IMR-90 (cell line): ENCODE measurements around the gene ESAM. TPM values are rescaled to one million over a fixed set of nuclear protein-coding genes. Genes with fewer than 3 reads are reported as not detected.

ENCODE experiments used
- ATAC-seq: fragments of 200-7000 bp; cut with Tn5 transposase; 2 replicates; pipeline ENCODE4 v1.9.1; 2020; ENCODE audit warnings: low read depth, mild to moderate bottlenecking, moderate library complexity
- BruUV-seq: library from RNA; stranded (reverse); fragments of 400-500 nt; replicated peaks from 2 replicates; lab custom pipeline; 2021; lab: Mats Ljungman, UMichigan
- CTCF ChIA-PET: fragments of 300-600 bp; formaldehyde crosslinking; extraction: SDS; loops from one replicate; lab custom pipeline; 2021; ENCODE audit warnings: antibody characterized with exemption; lab: Yijun Ruan, JAX
- POLR2A ChIA-PET: fragments of 300-600 bp; sonication (Branson Sonifier 250); formaldehyde crosslinking; loops from one replicate; lab custom pipeline; 2022; ENCODE audit warnings: antibody characterized with exemption; ENCODE audit not compliant: unreplicated experiment; lab: Charles Lee
- DNase-seq: peaks from one replicate; pipeline ENCODE4 v3.0.0; 2013
- H2AFZ ChIP-seq: replicated peaks from 2 replicates; pipeline ENCODE3; 2013; ENCODE audit warnings: low read length, mild to moderate bottlenecking; ENCODE audit not compliant: poor library complexity
- H2AK5ac ChIP-seq: 2 replicates; pipeline ENCODE4 v1.6.1; 2013; ENCODE audit warnings: low read depth, low read length, inconsistent platforms
- H2AK9ac ChIP-seq: replicated peaks from 2 replicates; pipeline ENCODE3; 2013; ENCODE audit warnings: mild to moderate bottlenecking, low read depth, low read length, moderate library complexity; ENCODE audit not compliant: poor library complexity
- H2BK120ac ChIP-seq: 2 replicates; pipeline ENCODE4 v1.6.1; 2013; ENCODE audit warnings: low read depth, low read length, inconsistent platforms
- H2BK15ac ChIP-seq: 3 replicates; pipeline ENCODE4 v1.6.1; 2013; ENCODE audit warnings: low read depth, low read length, inconsistent platforms
- H2BK20ac ChIP-seq: 2 replicates; pipeline ENCODE4 v1.6.1; 2013; ENCODE audit warnings: low read depth, mild to moderate bottlenecking, inconsistent platforms, low read length, moderate library complexity
- H2BK5ac ChIP-seq: 2 replicates; pipeline ENCODE4 v1.6.1; 2013; ENCODE audit warnings: mild to moderate bottlenecking, low read depth, low read length, inconsistent platforms; ENCODE audit not compliant: poor library complexity, severe bottlenecking
- H3K14ac ChIP-seq: replicated peaks from 2 replicates; pipeline ENCODE4 v1.6.1; 2013; ENCODE audit warnings: low read depth, low read length, inconsistent platforms
- H3K18ac ChIP-seq: 2 replicates; pipeline ENCODE4 v1.6.1; 2013; ENCODE audit warnings: low read depth, low read length, control low read depth
- H3K23ac ChIP-seq: 2 replicates; pipeline ENCODE4 v1.6.1; 2013; ENCODE audit warnings: low read depth, low read length, inconsistent platforms
- H3K27ac ChIP-seq: 2 replicates; pipeline ENCODE4 v1.5.1; 2013; ENCODE audit warnings: mild to moderate bottlenecking, control low read depth, low read length; ENCODE audit not compliant: insufficient read depth
- H3K27me3 ChIP-seq: 2 replicates; pipeline ENCODE4 v1.6.1; 2013; ENCODE audit warnings: low read length; ENCODE audit not compliant: control insufficient read depth, insufficient read depth
- H3K36me3 ChIP-seq: 2 replicates; pipeline ENCODE4 v1.6.1; 2013; ENCODE audit warnings: low read length, mixed read lengths; ENCODE audit not compliant: control insufficient read depth, insufficient read depth
- H3K4ac ChIP-seq: 2 replicates; pipeline ENCODE4 v1.6.1; 2013; ENCODE audit warnings: low read depth, low read length, inconsistent platforms
- H3K4me1 ChIP-seq: 2 replicates; pipeline ENCODE4 v1.6.1; 2013; ENCODE audit warnings: low read length, mixed read lengths; ENCODE audit not compliant: control insufficient read depth, insufficient read depth
- H3K4me2 ChIP-seq: 2 replicates; pipeline ENCODE4 v1.6.1; 2013; ENCODE audit warnings: low read depth, mild to moderate bottlenecking, control low read depth, low read length, moderate library complexity
- H3K4me3 ChIP-seq: 2 replicates; pipeline ENCODE4 v1.5.1; 2013; ENCODE audit warnings: low read depth, mild to moderate bottlenecking, control low read depth, low read length, moderate library complexity; ENCODE audit not compliant: insufficient read depth
- H3K56ac ChIP-seq: 2 replicates; pipeline ENCODE4 v1.6.1; 2013; ENCODE audit warnings: low read length, inconsistent platforms; ENCODE audit not compliant: insufficient read depth; ENCODE audit errors: extremely low read depth
- H3K79me1 ChIP-seq, 2 experiments: 2 replicates each; pipeline ENCODE4 v1.6.1; 2013; ENCODE audit warnings: low read length in 2 of 2, inconsistent platforms in 1 of 2, low read depth in 1 of 2
- H3K9ac ChIP-seq: 2 replicates; pipeline ENCODE4 v1.6.1; 2013; ENCODE audit warnings: low read depth, low read length, control low read depth
- H3K9me1 ChIP-seq: 2 replicates; pipeline ENCODE4 v1.6.1; 2013; ENCODE audit warnings: low read length, inconsistent platforms; ENCODE audit not compliant: insufficient read depth
- H3K9me3 ChIP-seq: 2 replicates; pipeline ENCODE4 v1.6.1; 2013; ENCODE audit warnings: low read length; ENCODE audit not compliant: control insufficient read depth, insufficient read depth
- H4K20me1 ChIP-seq: 2 replicates; pipeline ENCODE4 v1.6.1; 2013; ENCODE audit warnings: low read length, inconsistent platforms; ENCODE audit not compliant: insufficient read depth
- H4K5ac ChIP-seq: 2 replicates; pipeline ENCODE4 v1.6.1; 2013; ENCODE audit warnings: mild to moderate bottlenecking, low read depth, low read length, control low read depth
- H4K8ac ChIP-seq, 2 experiments: 2 replicates each; pipeline ENCODE4 v1.6.1; 2013; ENCODE audit warnings: low read depth in 2 of 2, low read length in 2 of 2, control low read depth in 1 of 2, inconsistent platforms in 1 of 2
- H4K91ac ChIP-seq: 2 replicates; pipeline ENCODE4 v1.6.1; 2013; ENCODE audit warnings: low read depth, low read length, inconsistent platforms; ENCODE audit not compliant: insufficient read depth
- BHLHE40 ChIP-seq: fragments of 150-350 bp; IDR thresholded peaks from 2 replicates; pipeline ENCODE4 v1.6.1; 2016; ENCODE audit warnings: mild to moderate bottlenecking, low read depth, low read length
- CHD1 ChIP-seq: IDR thresholded peaks from 2 replicates; pipeline ENCODE4 v1.6.1; 2012; ENCODE audit warnings: low read depth, low read length, improper control_type of control experiment
- FOS ChIP-seq: fragments of 150-350 bp; IDR thresholded peaks from 2 replicates; pipeline ENCODE4 v1.6.1; 2016; ENCODE audit warnings: low read depth, low read length
- SMC3 ChIP-seq: fragments of 150-350 bp; IDR thresholded peaks from 2 replicates; pipeline ENCODE4 v1.6.1; 2016; ENCODE audit warnings: low read depth, mild to moderate bottlenecking, antibody characterized with exemption, low read length, moderate library complexity
- WGBS, 2 experiments: methylation state at CpG; one replicate each; pipeline versions ENCODE4 v1.1.5 to v1.1.7; 2013; ENCODE audit warnings: missing lambda C conversion rate in 2 of 2; ENCODE audit not compliant: insufficient read length in 1 of 2; ENCODE audit errors: extremely low coverage in 2 of 2; 5-methylcytosine and 5-hydroxymethylcytosine counted together
- dilution Hi-C: fragments of 300-500 bp; cut with HindIII; formaldehyde crosslinking; loops from one replicate; pipeline ENCODE4 v1.14.3; 2018; ENCODE audit warnings: low sequenced_read_pairs; ENCODE audit not compliant: unreplicated experiment
- in situ Hi-C: fragments of 300-500 bp; cut with MboI; formaldehyde crosslinking; loops from 3 replicates; pipeline ENCODE4 v1.14.3; 2019; ENCODE audit warnings: low sequenced_read_pairs, inconsistent platforms, mixed read lengths
- intact Hi-C: fragments of 100-400 bp; cut with micrococcal nuclease; formaldehyde crosslinking; loops from 2 replicates; pipeline ENCODE4 v1.10.0; 2022
- polyA plus RNA-seq, 3 experiments: library from polyadenylated mRNA; depleted of rRNA; stranded (reverse); fragments of >200 nt; gene quantifications; 2 replicates each; pipeline ENCODE4 v1.2.3, GENCODE V29; 2012; ENCODE audit warnings: low replicate concordance in 1 of 3
- total RNA-seq: library from RNA; depleted of rRNA; stranded (reverse); fragments of >200 nt; gene quantifications from 2 replicates; pipeline ENCODE4 v1.2.3, GENCODE V29; 2012
- TF ChIP-seq, protein P1 (sequence below): fragments of 150-350 bp; IDR thresholded peaks from 2 replicates; pipeline ENCODE4 v1.6.1; 2016; ENCODE audit warnings: low read depth, mild to moderate bottlenecking, low read length, moderate library complexity, borderline replicate concordance
- TF ChIP-seq, protein P2 (sequence below): fragments of 150-350 bp; IDR thresholded peaks from 2 replicates; pipeline ENCODE4 v1.6.1; 2017; ENCODE audit warnings: mild to moderate bottlenecking, antibody characterized with exemption, low read length, low read depth

Gene ESAM
- total and polyA plus RNA-seq, 2 of the 4 experiments (the other 2 are of a cell fraction) = under 0.01 to 0.12 TPM

DNA sequence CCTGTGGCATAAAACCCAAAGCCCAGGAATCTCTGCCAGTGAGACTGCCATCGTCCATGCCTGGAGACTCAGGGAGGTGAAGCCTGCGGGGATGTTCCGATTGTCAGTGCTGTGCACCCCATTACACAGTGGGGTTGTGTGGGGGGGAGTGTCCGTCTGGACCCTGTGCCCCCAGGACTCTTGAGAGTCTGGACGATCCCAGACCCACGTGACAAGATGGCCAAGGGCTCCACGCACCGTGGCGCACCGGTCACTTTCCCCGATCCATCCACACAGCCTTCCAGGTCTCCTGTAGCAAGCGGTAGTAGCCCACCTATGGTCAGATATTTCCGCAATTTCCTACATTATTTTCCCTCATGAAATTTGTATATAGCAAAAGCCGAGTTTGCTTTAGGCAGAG is 43.3 kb downstream of the ESAM start:
- no peaks in the 10 kb centered on the region for H3K9me1 ChIP-seq
- POLR2A ChIA-PET = no interaction called here
- no peak overlapping the region for H3K4me3 ChIP-seq
- H3K4me2 ChIP-seq = peak overlapping the region; percentile 33; the same call in 1 of the 2 replicates
- intact Hi-C loops (loop anchor here (5.0 kb wide), 1 partner anchor 42 kb away; no protein-coding TSS in a partner anchor), in situ Hi-C loops (no loop called here), dilution Hi-C loops (no loop called here)
- H2AK9ac ChIP-seq = no peak overlapping the region
- H2AK5ac ChIP-seq = no peak overlapping the region
- no peaks in the 10 kb centered on the region for H3K9me3 ChIP-seq
- H3K4me1 ChIP-seq = peaks cover 3% of the 10 kb centered on the region
- no peaks in the 10 kb centered on the region for H3K79me1 ChIP-seq
- H3K27ac ChIP-seq = no peak overlapping the region
- CTCF ChIA-PET = no interaction called here
- no peaks in the 10 kb centered on the region for H3K36me3 ChIP-seq
- H3K14ac ChIP-seq = no peak overlapping the region
- H3K56ac ChIP-seq = no peak overlapping the region
- TF ChIP-seq FOS (no peak), BHLHE40 (no peak), SMC3 (no peak), CHD1 (no peak)
- TF ChIP-seq, protein P1, sequence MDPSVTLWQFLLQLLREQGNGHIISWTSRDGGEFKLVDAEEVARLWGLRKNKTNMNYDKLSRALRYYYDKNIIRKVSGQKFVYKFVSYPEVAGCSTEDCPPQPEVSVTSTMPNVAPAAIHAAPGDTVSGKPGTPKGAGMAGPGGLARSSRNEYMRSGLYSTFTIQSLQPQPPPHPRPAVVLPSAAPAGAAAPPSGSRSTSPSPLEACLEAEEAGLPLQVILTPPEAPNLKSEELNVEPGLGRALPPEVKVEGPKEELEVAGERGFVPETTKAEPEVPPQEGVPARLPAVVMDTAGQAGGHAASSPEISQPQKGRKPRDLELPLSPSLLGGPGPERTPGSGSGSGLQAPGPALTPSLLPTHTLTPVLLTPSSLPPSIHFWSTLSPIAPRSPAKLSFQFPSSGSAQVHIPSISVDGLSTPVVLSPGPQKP = no peak
- TF ChIP-seq, protein P2, sequence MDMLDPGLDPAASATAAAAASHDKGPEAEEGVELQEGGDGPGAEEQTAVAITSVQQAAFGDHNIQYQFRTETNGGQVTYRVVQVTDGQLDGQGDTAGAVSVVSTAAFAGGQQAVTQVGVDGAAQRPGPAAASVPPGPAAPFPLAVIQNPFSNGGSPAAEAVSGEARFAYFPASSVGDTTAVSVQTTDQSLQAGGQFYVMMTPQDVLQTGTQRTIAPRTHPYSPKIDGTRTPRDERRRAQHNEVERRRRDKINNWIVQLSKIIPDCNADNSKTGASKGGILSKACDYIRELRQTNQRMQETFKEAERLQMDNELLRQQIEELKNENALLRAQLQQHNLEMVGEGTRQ = no peak
- H4K91ac ChIP-seq = no peak overlapping the region
- H4K8ac ChIP-seq = no peak overlapping the region
- peak overlapping the region; percentile 61 for H2AFZ ChIP-seq
- H3K9ac ChIP-seq = no peak overlapping the region
- no peak overlapping the region for H2BK5ac ChIP-seq
- H4K5ac ChIP-seq = no peak overlapping the region
- BruUV-seq = no TSS peak
- H2BK120ac ChIP-seq = no peak overlapping the region
- whole genome bisulfite sequencing, 2 experiments = 0% methylated on average over 1 of the region's 14 CpGs; no CpG with 5 or more reads in 1 of the 2 experiments
- no peak overlapping the region for H3K4ac ChIP-seq
- no peak overlapping the region for H2BK20ac ChIP-seq
- DNase-seq = no peak
- H3K23ac ChIP-seq = no peak overlapping the region
- no peaks in the 10 kb centered on the region for H4K20me1 ChIP-seq
- H2BK15ac ChIP-seq = no peak overlapping the region
- H3K18ac ChIP-seq = no peak overlapping the region
- H3K27me3 ChIP-seq = peaks cover 35% of the 10 kb centered on the region
- ATAC-seq = no peak
